ENCODE measurements around the gene ASPHD2. TPM values are rescaled to one million over a fixed set of nuclear protein-coding genes. Genes with fewer than 3 reads are reported as not detected.
A peak's percentile ranks its signal among the peaks of the same experiment; 100 is the strongest.

The ASPHD2 gene
- total RNA-seq, 4 donors from 2014 or later = 0.20 to 1.2 (median 0.54) TPM

GRCh38 chr22:26479792-26480610 is 50.9 kb downstream of the ASPHD2 start:
- Histone ChIP-seq H3K4me3 (peak overlapping the region in 3 of 4 donors; percentile 6 to 17 (median 9)), H3K27ac (peak overlapping the region in 2 of 4 donors; percentile 55 to 70), H3K9me3 (no peaks in the 10 kb centered on the region), H3K36me3 (peaks cover 0 to 49% (median 8%) of the 10 kb centered on the region in 3 donors), H3K27me3 (no peaks in the 10 kb centered on the region), H3K4me1 (peaks cover 0 to 76% (median 38%) of the 10 kb centered on the region in 4 donors)
- DNase-seq (ENCODE audit: low spot score in 2 of 2) = no peak
- TF ChIP-seq POLR2A (IDR thresholded peaks at IDR 0.05) = no peak
- TF ChIP-seq CTCF (IDR thresholded peaks at IDR 0.05) = no peak
- no peak for TF ChIP-seq EP300 (IDR thresholded peaks at IDR 0.05)
- WGBS, 2 donors = 42 to 51% methylated on average over 12 of the region's 12 CpGs

GRCh38 chr22:26480611-26480932 is 51.5 kb downstream of the ASPHD2 start:
- WGBS, 2 donors = 69 to 75% methylated on average over 2 of the region's 2 CpGs
- no peak for TF ChIP-seq CTCF (IDR thresholded peaks at IDR 0.05)
- no peak for TF ChIP-seq EP300 (IDR thresholded peaks at IDR 0.05)
- TF ChIP-seq POLR2A (IDR thresholded peaks at IDR 0.05) = no peak
- Histone ChIP-seq H3K27ac (peak overlapping the region in 2 of 4 donors; percentile 55 to 70), H3K27me3 (no peaks in the 10 kb centered on the region), H3K4me3 (no peak overlapping the region), H3K9me3 (no peaks in the 10 kb centered on the region), H3K36me3 (peaks cover 0 to 43% (median 8%) of the 10 kb centered on the region in 3 donors), H3K4me1 (peaks cover 0 to 82% (median 39%) of the 10 kb centered on the region in 4 donors)
- DNase-seq (ENCODE audit: low spot score in 2 of 2) = no peak

- 68 to 71% methylated on average over 6 of the region's 6 CpGs for WGBS, 2 donors
- peaks cover 0 to 88% (median 39%) of the 10 kb centered on the region in 4 donors for H3K4me1 ChIP-seq
- no peak for TF ChIP-seq POLR2A (IDR thresholded peaks at IDR 0.05)
- no peak for TF ChIP-seq CTCF (IDR thresholded peaks at IDR 0.05)
- no peak for TF ChIP-seq EP300 (IDR thresholded peaks at IDR 0.05)
- H3K4me3 ChIP-seq = no peak overlapping the region
- no peak for DNase-seq (ENCODE audit: low spot score in 2 of 2)
- no peaks in the 10 kb centered on the region for H3K27me3 ChIP-seq
- H3K27ac ChIP-seq = peak overlapping the region in 2 of 4 donors; percentile 25 to 55
- H3K9me3 ChIP-seq = no peaks in the 10 kb centered on the region
- H3K36me3 ChIP-seq = peaks cover 0 to 43% (median 8%) of the 10 kb centered on the region in 3 donors
Observed at GRCh38 chr22:26481112-26481693, 52.1 kb downstream of the ASPHD2 start.

- Histone ChIP-seq H3K27me3 (no peaks in the 10 kb centered on the region), H3K9me3 (no peaks in the 10 kb centered on the region), H3K4me3 (no peak overlapping the region), H3K27ac (peak overlapping the region in 2 of 4 donors; percentile 32 to 38), H3K4me1 (peaks cover 0 to 87% (median 39%) of the 10 kb centered on the region in 4 donors), H3K36me3 (peaks cover 0 to 42% (median 8%) of the 10 kb centered on the region in 3 donors)
- no peak for TF ChIP-seq CTCF (IDR thresholded peaks at IDR 0.05)
- no peak for TF ChIP-seq EP300 (IDR thresholded peaks at IDR 0.05)
- no peak for TF ChIP-seq POLR2A (IDR thresholded peaks at IDR 0.05)
- WGBS, 2 donors = 62 to 65% methylated on average over 4 of the region's 4 CpGs
- DNase-seq (ENCODE audit: low spot score in 2 of 2) = no peak
Observed at GRCh38 chr22:26481694-26482093, 52.6 kb downstream of the ASPHD2 start.

- no peak for DNase-seq (ENCODE audit: low spot score in 2 of 2)
- Histone ChIP-seq H3K36me3 (peaks cover 0 to 42% (median 5%) of the 10 kb centered on the region in 3 donors), H3K9me3 (no peaks in the 10 kb centered on the region), H3K4me3 (no peak overlapping the region), H3K4me1 (peaks cover 0 to 82% (median 39%) of the 10 kb centered on the region in 4 donors), H3K27ac (peak overlapping the region in 2 of 4 donors; percentile 97 to 100), H3K27me3 (no peaks in the 10 kb centered on the region)
- 48 to 50% methylated on average over 5 of the region's 5 CpGs for WGBS, 2 donors
- no peak for TF ChIP-seq CTCF (IDR thresholded peaks at IDR 0.05)
- TF ChIP-seq EP300 (IDR thresholded peaks at IDR 0.05) = no peak
- TF ChIP-seq POLR2A (IDR thresholded peaks at IDR 0.05) = no peak
Observed at GRCh38 chr22:26482161-26482560, 53.1 kb downstream of the ASPHD2 start.

Measured in tibial nerve (tissue), 4 donors.